Uterus (tissue), 4 donors: ENCODE measurements around the gene FASTKD3. TPM values are rescaled to one million over a fixed set of nuclear protein-coding genes. Genes with fewer than 3 reads are reported as not detected.
A peak's percentile ranks its signal among the peaks of the same experiment; 100 is the strongest.

ENCODE experiments used
- DNase-seq, 2 donors: peaks; one replicate each; pipeline ENCODE4 v3.0.0-alpha.2; 2019 to 2020
- H3K27ac ChIP-seq, 2 donors: fragments of 200-600 bp; sonication (generic); 1 replicate in 1 of 2; 2 replicates in 1 of 2; pipeline ENCODE4 v1.5.1; 2016 to 2018
- H3K27me3 ChIP-seq, 2 donors: fragments of 200-600 bp; sonication (generic); one replicate each; pipeline ENCODE4 v1.5.1; 2018 to 2019; ENCODE audit warnings: control low read depth in 1 of 2
- H3K36me3 ChIP-seq, 2 donors: fragments of 200-600 bp; sonication (generic); one replicate each; pipeline ENCODE4 v1.5.1; 2019; ENCODE audit warnings: control low read depth in 1 of 2
- H3K4me1 ChIP-seq, 2 donors: fragments of 200-600 bp; sonication (generic); one replicate each; pipeline ENCODE4 v1.5.1; 2018 to 2019; ENCODE audit warnings: control low read depth in 1 of 2
- H3K4me3 ChIP-seq, 2 donors: fragments of 200-600 bp; sonication (generic); 1 replicate in 1 of 2; 2 replicates in 1 of 2; pipeline ENCODE4 v1.5.1; 2018 to 2019; ENCODE audit warnings: mild to moderate bottlenecking in 1 of 2
- H3K9me3 ChIP-seq, 2 donors: fragments of 200-600 bp; sonication (generic); one replicate each; pipeline ENCODE4 v1.5.1; 2019; ENCODE audit warnings: control low read depth in 1 of 2
- CTCF ChIP-seq, 4 experiments: fragments of 200-600 bp in 2 of 4; fragments of 450-650 bp in 2 of 4; sonication (generic) in 2 of 4; IDR thresholded peaks; one replicate each; pipeline ENCODE4 v1.5.1; 2016 to 2019; ENCODE audit warnings: antibody characterized with exemption in 4 of 4, mild to moderate bottlenecking in 2 of 4, moderate library complexity in 1 of 4
- POLR2A ChIP-seq, 2 donors: fragments of 450-650 bp; IDR thresholded peaks; one replicate each; pipeline ENCODE4 v1.6.1; 2016; ENCODE audit warnings: antibody characterized with exemption in 2 of 2, mild to moderate bottlenecking in 1 of 2, moderate library complexity in 1 of 2
- intact Hi-C: fragments of 100-400 bp; cut with DNase I; formaldehyde crosslinking; loops from one replicate; pipeline ENCODE4 v1.15.1; 2023; ENCODE audit warnings: low total_unique reads
- total RNA-seq, 4 donors: library from RNA; depleted of rRNA in 3 of 4; stranded (reverse); fragments of >200 nt in 3 of 4; gene quantifications; one replicate each; pipeline versions ENCODE4 v1.1.0 to v1.2.4, GENCODE V29; 2014 to 2023
- donor health status: DM: yes; HTN: yes; CAD: no.

Gene FASTKD3
- total RNA-seq, 4 donors from 2014 or later: 3.3 to 20.2 (median 8.7) TPM

DNA sequence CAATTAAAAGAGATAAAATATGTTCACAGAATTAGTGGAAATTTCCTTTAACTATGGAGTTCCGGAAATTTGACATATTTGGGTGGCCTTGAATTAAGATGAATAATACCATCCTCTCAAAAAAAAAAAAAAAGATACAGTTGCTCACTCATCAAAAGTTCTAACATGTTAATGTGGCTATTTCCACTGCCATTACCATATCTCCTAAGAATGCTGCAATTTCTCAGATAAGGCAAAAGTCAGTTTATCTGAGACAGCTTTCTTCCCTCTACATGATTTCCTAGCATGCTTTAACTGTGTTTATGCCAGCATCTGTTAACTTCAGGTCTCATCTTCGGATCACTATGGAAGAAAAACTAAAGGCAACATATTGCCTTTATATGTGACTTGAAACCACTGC, 2.6 kb downstream of the FASTKD3 start:
- no peaks in the 10 kb centered on the region for H3K9me3 ChIP-seq
- intact Hi-C loops: no loop called here
- no peak overlapping the region for H3K27ac ChIP-seq
- TF ChIP-seq CTCF (IDR thresholded peaks at IDR 0.05): no peak
- TF ChIP-seq POLR2A (IDR thresholded peaks at IDR 0.05): no peak
- no peaks in the 10 kb centered on the region for H3K36me3 ChIP-seq
- H3K27me3 ChIP-seq: no peaks in the 10 kb centered on the region
- no peak for DNase-seq
- H3K4me3 ChIP-seq: no peak overlapping the region
- peaks cover 0 to 9% of the 10 kb centered on the region in 2 donors for H3K4me1 ChIP-seq

DNA sequence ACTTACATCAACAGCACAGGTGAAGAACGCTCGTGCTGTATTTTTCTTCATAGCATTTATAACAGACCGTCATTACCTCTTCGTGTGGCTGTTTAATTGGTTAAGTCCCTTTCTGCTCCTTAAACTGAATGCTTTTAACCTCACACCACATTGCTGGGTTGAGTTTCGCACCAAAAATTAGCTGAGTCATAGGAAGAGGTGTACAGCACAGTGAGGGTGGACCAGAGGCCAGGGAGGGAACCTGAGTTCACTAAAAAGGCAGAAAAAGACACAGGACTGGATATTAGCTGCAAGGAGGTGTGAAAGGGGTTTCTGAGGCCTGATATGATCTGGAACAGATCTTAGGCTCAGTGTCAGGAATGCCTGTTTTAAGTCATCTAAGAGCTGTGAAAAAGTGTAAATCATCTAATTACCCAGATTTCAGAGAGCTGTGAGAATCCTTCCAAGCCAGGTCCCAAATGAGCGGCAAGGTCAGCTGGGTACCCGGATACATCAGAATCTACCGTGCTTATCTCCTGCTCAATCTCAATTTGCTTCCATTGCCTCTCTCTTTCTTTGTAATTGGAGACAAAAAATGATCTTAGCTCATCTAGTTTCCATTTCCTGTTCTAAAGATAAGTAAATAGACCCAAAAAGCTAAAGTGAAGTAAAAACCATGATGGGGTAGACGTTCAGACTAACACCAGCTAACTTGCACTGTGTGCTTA, 10.8 kb downstream of the FASTKD3 start:
- TF ChIP-seq CTCF (IDR thresholded peaks at IDR 0.05): no peak
- H3K27me3 ChIP-seq: no peaks in the 10 kb centered on the region
- intact Hi-C loops: no loop called here

DNA sequence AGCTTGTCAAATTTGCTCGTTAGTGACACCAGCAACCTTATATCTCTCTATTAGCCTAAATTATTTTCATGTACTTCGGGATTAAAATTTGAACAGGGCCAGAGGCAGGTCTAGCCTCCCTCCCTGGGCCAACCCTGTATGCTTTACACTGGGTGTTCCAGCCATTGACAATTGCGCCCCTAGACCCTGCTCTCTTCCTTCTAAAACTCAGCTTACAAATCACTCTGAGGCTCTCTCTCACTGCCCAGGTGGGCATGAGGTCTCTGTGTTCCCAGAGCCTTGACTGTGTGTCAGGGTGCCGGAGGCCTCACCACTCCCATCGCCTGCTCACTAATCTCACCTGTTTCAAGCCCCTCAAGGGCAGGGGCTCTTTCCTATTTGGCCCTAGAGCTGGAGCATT, 11.5 kb downstream of the FASTKD3 start:
- intact Hi-C loops: no loop called here
- no peak overlapping the region for H3K27ac ChIP-seq
- H3K4me1 ChIP-seq: peaks cover 0 to 3% of the 10 kb centered on the region in 2 donors
- no peaks in the 10 kb centered on the region for H3K9me3 ChIP-seq
- H3K36me3 ChIP-seq: no peaks in the 10 kb centered on the region
- TF ChIP-seq POLR2A (IDR thresholded peaks at IDR 0.05) (no peak), CTCF (IDR thresholded peaks at IDR 0.05) (no peak)
- H3K27me3 ChIP-seq: no peaks in the 10 kb centered on the region
- DNase-seq: no peak
- no peak overlapping the region for H3K4me3 ChIP-seq

More for the DNA sequence above, 10.8 kb downstream of the FASTKD3 start:
- Histone ChIP-seq H3K36me3 (no peaks in the 10 kb centered on the region), H3K27ac (no peak overlapping the region), H3K4me3 (no peak overlapping the region), H3K9me3 (no peaks in the 10 kb centered on the region), H3K4me1 (no peaks in the 10 kb centered on the region)
- no peak for DNase-seq

DNA sequence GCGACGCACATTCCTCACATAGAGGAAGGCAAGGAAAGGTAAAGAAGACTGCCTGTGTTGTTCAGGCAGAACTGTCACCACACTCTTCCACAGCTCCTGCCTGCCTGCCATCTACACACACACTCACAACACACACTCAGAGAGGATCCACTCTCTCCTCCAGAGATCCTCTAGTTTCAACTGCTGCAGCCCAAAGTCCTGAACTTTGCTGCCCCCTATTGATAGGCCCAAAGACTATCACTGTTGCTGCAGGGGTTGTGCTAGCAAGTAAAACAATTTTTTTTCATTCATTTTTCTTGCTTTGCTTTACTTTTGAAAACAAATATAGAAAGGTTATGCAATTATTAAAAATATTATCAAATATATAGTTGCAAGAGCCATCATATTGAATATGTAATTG, 12.0 kb downstream of the FASTKD3 start:
- Histone ChIP-seq H3K27me3 (no peaks in the 10 kb centered on the region), H3K9me3 (no peaks in the 10 kb centered on the region), H3K4me3 (no peak overlapping the region), H3K4me1 (peaks cover 0 to 7% of the 10 kb centered on the region in 2 donors), H3K36me3 (no peaks in the 10 kb centered on the region), H3K27ac (no peak overlapping the region)
- no peak for DNase-seq
- intact Hi-C loops: no loop called here
- TF ChIP-seq POLR2A (IDR thresholded peaks at IDR 0.05) (no peak), CTCF (IDR thresholded peaks at IDR 0.05) (peak; percentile 28 to 56 (median 40))

DNA sequence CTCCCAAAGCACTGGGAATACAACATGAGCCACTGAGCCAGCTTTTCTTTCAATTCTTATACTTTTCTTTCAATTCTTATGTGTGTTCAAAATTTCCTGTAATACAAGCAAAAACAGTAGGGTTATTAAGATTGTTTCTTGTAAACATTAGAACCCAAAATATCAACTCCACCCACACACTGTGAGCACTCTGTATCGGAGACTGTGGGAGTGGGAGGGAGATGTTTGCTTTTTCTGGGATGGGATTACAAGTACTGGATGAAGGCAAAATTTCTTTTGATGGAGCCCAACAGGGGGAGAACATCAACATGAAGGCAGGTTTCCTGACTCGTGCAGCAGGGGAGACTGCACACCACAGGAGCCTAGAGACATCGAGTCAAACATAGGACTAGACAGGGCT, 13.2 kb downstream of the FASTKD3 start:
- Histone ChIP-seq H3K36me3 (no peaks in the 10 kb centered on the region), H3K4me1 (peaks cover 0 to 7% of the 10 kb centered on the region in 2 donors), H3K9me3 (no peaks in the 10 kb centered on the region), H3K27me3 (no peaks in the 10 kb centered on the region), H3K4me3 (no peak overlapping the region), H3K27ac (no peak overlapping the region)
- no peak for TF ChIP-seq POLR2A (IDR thresholded peaks at IDR 0.05)
- no peak for TF ChIP-seq CTCF (IDR thresholded peaks at IDR 0.05)
- intact Hi-C loops: no loop called here
- DNase-seq: no peak
